ENCODE data around the gene IWS1.
"Not testable (repeated sequence)": the region's sequence is repeated elsewhere in the genome, so short reads cannot be mapped to it uniquely, and the experiment has no call there.

The IWS1 gene

GRCh38 chr2:127527001-127527804 lies 914 bp upstream of the IWS1 start:
- no peak for DNase-seq (ENCODE audit: low read depth)

GRCh38 chr2:127525691-127526131 lies 578 bp downstream of the IWS1 start:
- DNase-seq (ENCODE audit: low read depth) = no peak

- not testable (repeated sequence) for DNase-seq (ENCODE audit: low read depth)
Measured at GRCh38 chr2:127524198-127524834, 2.0 kb downstream of the IWS1 start.

GRCh38 chr2:127523269-127523939 lies 2.9 kb downstream of the IWS1 start:
- DNase-seq (ENCODE audit: low read depth) = no peak

GRCh38 chr2:127520424-127520823 lies 5.9 kb downstream of the IWS1 start:
- DNase-seq (ENCODE audit: low read depth) = no peak

- no peak for DNase-seq (ENCODE audit: low read depth)
Measured at GRCh38 chr2:127517465-127517864, 8.8 kb downstream of the IWS1 start.

- DNase-seq (ENCODE audit: low read depth) = no peak
Measured at GRCh38 chr2:127516041-127516762, 10.1 kb downstream of the IWS1 start.

- no peak for DNase-seq (ENCODE audit: low read depth)
Measured at GRCh38 chr2:127515383-127515915, 10.8 kb downstream of the IWS1 start.

- DNase-seq (ENCODE audit: low read depth) = no peak
Measured at GRCh38 chr2:127514485-127514884, 11.8 kb downstream of the IWS1 start.

- DNase-seq (ENCODE audit: low read depth) = no peak
Measured at GRCh38 chr2:127514076-127514475, 12.2 kb downstream of the IWS1 start.

GRCh38 chr2:127512362-127512761 lies 13.9 kb downstream of the IWS1 start:
- no peak for DNase-seq (ENCODE audit: low read depth)

- no peak for DNase-seq (ENCODE audit: low read depth)
Measured at GRCh38 chr2:127511917-127512316, 14.4 kb downstream of the IWS1 start.

GRCh38 chr2:127511090-127511695 lies 15.1 kb downstream of the IWS1 start:
- no peak for DNase-seq (ENCODE audit: low read depth)

GRCh38 chr2:127510073-127510472 lies 16.2 kb downstream of the IWS1 start:
- no peak for DNase-seq (ENCODE audit: low read depth)

- no peak for DNase-seq (ENCODE audit: low read depth)
Measured at GRCh38 chr2:127508631-127509034, 17.7 kb downstream of the IWS1 start.

GRCh38 chr2:127508023-127508630 lies 18.2 kb downstream of the IWS1 start:
- DNase-seq (ENCODE audit: low read depth) = no peak

- no peak for DNase-seq (ENCODE audit: low read depth)
Measured at GRCh38 chr2:127506510-127506909, 19.8 kb downstream of the IWS1 start.

GRCh38 chr2:127504552-127505430 lies 21.5 kb downstream of the IWS1 start:
- DNase-seq (ENCODE audit: low read depth) = no peak

GRCh38 chr2:127503491-127503890 lies 22.8 kb downstream of the IWS1 start:
- no peak for DNase-seq (ENCODE audit: low read depth)

- DNase-seq (ENCODE audit: low read depth) = no peak
Measured at GRCh38 chr2:127498386-127498785, 27.9 kb downstream of the IWS1 start.
